ENCODE measurements around the gene LRRC53. TPM values are rescaled to one million over a fixed set of nuclear protein-coding genes. Genes with fewer than 3 reads are reported as not detected.

The LRRC53 gene
- total and polyA plus RNA-seq, 2 of the 4 experiments (the other 2 are of a cell fraction), result not detected

GRCh38 chr1:74498901-74499300 lies 13.5 kb downstream of the LRRC53 start:
- Histone ChIP-seq H3K27me3 (ENCODE audit: control insufficient read depth, insufficient read depth, low read length) (no peaks in the 10 kb centered on the region), H4K8ac (ENCODE audit: low read depth in 2 of 2, low read length in 2 of 2) (no peak overlapping the region), H3K9me3 (ENCODE audit: control insufficient read depth, insufficient read depth, low read length) (no peaks in the 10 kb centered on the region), H2AK5ac (ENCODE audit: low read depth, low read length) (no peak overlapping the region), H3K18ac (ENCODE audit: low read depth, low read length) (no peak overlapping the region), H3K56ac (ENCODE audit: extremely low read depth, insufficient read depth, low read length) (no peak overlapping the region), H3K36me3 (ENCODE audit: control insufficient read depth, insufficient read depth, low read length) (no peaks in the 10 kb centered on the region), H4K5ac (ENCODE audit: low read depth, low read length) (no peak overlapping the region), H2AK9ac (replicated peaks; ENCODE audit: low read depth, low read length, poor library complexity) (no peak overlapping the region), H3K4ac (ENCODE audit: low read depth, low read length) (no peak overlapping the region), H3K9me1 (ENCODE audit: insufficient read depth, low read length) (no peaks in the 10 kb centered on the region), H3K9ac (ENCODE audit: low read depth, low read length) (no peak overlapping the region), H3K27ac (ENCODE audit: insufficient read depth, low read length) (no peak overlapping the region), H2BK20ac (ENCODE audit: low read depth, low read length) (no peak overlapping the region), H3K79me1 (ENCODE audit: low read depth in 1 of 2, low read length in 2 of 2) (no peaks in the 10 kb centered on the region), H2BK120ac (ENCODE audit: low read depth, low read length) (no peak overlapping the region), H3K4me2 (ENCODE audit: low read depth, low read length) (no peak overlapping the region), H2BK5ac (ENCODE audit: low read depth, low read length, poor library complexity, severe bottlenecking) (no peak overlapping the region), H3K14ac (replicated peaks; ENCODE audit: low read depth, low read length) (no peak overlapping the region), H2AFZ (replicated peaks; ENCODE audit: low read length, poor library complexity) (no peak overlapping the region), H4K20me1 (ENCODE audit: insufficient read depth, low read length) (no peaks in the 10 kb centered on the region), H4K91ac (ENCODE audit: insufficient read depth, low read depth, low read length) (no peak overlapping the region), H3K23ac (ENCODE audit: low read depth, low read length) (no peak overlapping the region), H3K4me3 (ENCODE audit: insufficient read depth, low read depth, low read length) (no peak overlapping the region), H2BK15ac (ENCODE audit: low read depth, low read length) (no peak overlapping the region), H3K4me1 (ENCODE audit: control insufficient read depth, insufficient read depth, low read length) (no peaks in the 10 kb centered on the region)
- in situ Hi-C loops (cut with MboI; ENCODE audit: low sequenced_read_pairs), result no loop called here
- dilution Hi-C loops (cut with HindIII; ENCODE audit: low sequenced_read_pairs, unreplicated experiment), result no loop called here
- no peak for TF ChIP-seq RCOR1 (IDR thresholded peaks at IDR 0.05; ENCODE audit: insufficient replicate concordance, low read length)
- TF ChIP-seq CTCF (conservative IDR thresholded peaks at IDR 0.05; ENCODE audit: low read depth, low read length), result no peak
- TF ChIP-seq ELK1 (IDR thresholded peaks at IDR 0.05; ENCODE audit: borderline replicate concordance, low read depth, low read length), result no peak
- TF ChIP-seq RAD21 (IDR thresholded peaks at IDR 0.05; ENCODE audit: low read length), result no peak
- no peak for TF ChIP-seq POLR2A (IDR thresholded peaks at IDR 0.05; ENCODE audit: low read depth, low read length)
- no peak for TF ChIP-seq USF2 (IDR thresholded peaks at IDR 0.05; ENCODE audit: low read depth, low read length)
- TF ChIP-seq MXI1 (IDR thresholded peaks at IDR 0.05; ENCODE audit: borderline replicate concordance, low read depth, low read length), result no peak
- TF ChIP-seq CHD1 (IDR thresholded peaks at IDR 0.05; ENCODE audit: low read depth, low read length), result no peak
- TF ChIP-seq FOS (IDR thresholded peaks at IDR 0.05; ENCODE audit: low read depth, low read length), result no peak
- TF ChIP-seq RFX5 (IDR thresholded peaks at IDR 0.05; ENCODE audit: low read depth, low read length), result no peak
- no peak for TF ChIP-seq BHLHE40 (IDR thresholded peaks at IDR 0.05; ENCODE audit: low read depth, low read length)
- no peak for TF ChIP-seq SMC3 (IDR thresholded peaks at IDR 0.05; ENCODE audit: low read depth, low read length)
- no peak for TF ChIP-seq CEBPB (IDR thresholded peaks at IDR 0.05; ENCODE audit: low read depth, low read length)
- no peak for TF ChIP-seq MAZ (IDR thresholded peaks at IDR 0.05; ENCODE audit: borderline replicate concordance, low read depth, low read length)
- TF ChIP-seq NFE2L2 (IDR thresholded peaks at IDR 0.05; ENCODE audit: low read depth, low read length), result no peak
- TF ChIP-seq MAFK (IDR thresholded peaks at IDR 0.05; ENCODE audit: low read depth, low read length), result no peak
- DNase-seq, result no peak
- ATAC-seq (ENCODE audit: low read depth), result no peak
- no CpG with 5 or more reads among the region's 3 CpGs for WGBS, 2 experiments (ENCODE audit: extremely low coverage in 2 of 2, insufficient read length in 1 of 2)
- intact Hi-C loops (cut with micrococcal nuclease), result no loop called here
- ChIA-PET CTCF (no interaction called here), POLR2A (ENCODE audit: unreplicated experiment) (no interaction called here)
- no TSS peak for BruUV-seq (replicated peaks)
